ENCODE data around the gene C10orf71.

The C10orf71 gene

DNA sequence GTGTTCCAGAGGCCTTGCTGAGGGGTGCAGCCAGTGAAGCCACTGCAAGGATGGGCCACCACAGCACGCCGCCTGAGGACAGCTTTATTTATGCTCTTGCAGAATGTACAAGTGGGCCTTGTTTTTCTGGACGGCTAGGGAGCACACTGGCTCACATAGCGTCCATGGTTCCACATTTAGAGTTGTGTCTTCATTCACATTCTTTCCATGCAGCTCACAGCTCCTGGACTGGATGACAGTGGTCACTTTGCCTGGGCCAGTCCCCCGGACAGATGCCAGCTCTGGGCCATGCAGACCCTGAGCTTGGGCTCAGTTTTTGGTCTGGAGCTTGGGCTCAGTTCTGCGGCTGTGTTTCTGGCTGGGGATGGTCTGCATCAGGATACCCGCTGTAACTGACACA is 2.6 kb upstream of the C10orf71 start:
- TF ChIP-seq EZH2phosphoT487 (IDR thresholded peaks at IDR 0.05; ENCODE audit: borderline replicate concordance, low read length) (no peak), CTCF (IDR thresholded peaks at IDR 0.05; ENCODE audit: low read depth, low read length, poor library complexity, severe bottlenecking) (no peak)
- H3F3A ChIP-seq (ENCODE audit: control insufficient read depth, insufficient read depth), result no peaks in the 10 kb centered on the region
- H3K4me3 ChIP-seq (ENCODE audit: low read length), result no peak overlapping the region
- no peaks in the 10 kb centered on the region for H4K20me1 ChIP-seq (ENCODE audit: control insufficient read depth, insufficient read depth, low read depth, low read length)
- H3K4me1 ChIP-seq (ENCODE audit: control insufficient read depth, low read length), result peaks cover 19% of the 10 kb centered on the region
- H3K4me2 ChIP-seq (ENCODE audit: low read length), result no peak overlapping the region
- no peaks in the 10 kb centered on the region for H3K9me3 ChIP-seq (ENCODE audit: control insufficient read depth, insufficient read depth, low read length)
- H3K79me2 ChIP-seq (ENCODE audit: control insufficient read depth, low read length), result no peaks in the 10 kb centered on the region
- no peak overlapping the region for H3K27ac ChIP-seq (ENCODE audit: low read depth, low read length)
- no peaks in the 10 kb centered on the region for H3K36me3 ChIP-seq (ENCODE audit: control insufficient read depth, low read length)
- H3K27me3 ChIP-seq (ENCODE audit: control insufficient read depth, low read length), result 0 out of 2 replicates have a peak, but pooled peaks cover 2% of the 10 kb centered on the region
- no peaks in the 10 kb centered on the region for H3K9me2 ChIP-seq (replicated peaks; ENCODE audit: control insufficient read depth, low read length)

DNA sequence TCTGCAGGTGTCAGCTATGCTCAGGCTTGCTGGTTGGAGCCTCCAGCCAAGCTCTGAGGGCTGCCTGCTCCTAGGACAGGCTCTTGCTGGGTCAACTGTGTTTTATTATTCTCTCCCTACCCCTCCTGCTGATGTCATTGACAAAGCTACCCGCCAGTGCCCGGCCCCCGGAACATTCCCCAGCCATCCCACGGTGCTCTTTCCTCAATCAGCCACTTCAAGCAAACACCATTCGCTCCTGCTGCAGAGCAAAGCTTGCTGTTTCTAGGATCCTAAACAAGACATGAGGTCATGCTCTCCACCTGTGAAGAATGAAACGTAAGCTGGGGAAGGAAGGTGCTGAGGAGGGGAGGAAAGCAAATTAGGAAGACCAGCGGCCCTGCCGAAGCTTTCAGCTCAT is 2.1 kb upstream of the C10orf71 start:
- H3K36me3 ChIP-seq (ENCODE audit: control insufficient read depth, low read length), result no peaks in the 10 kb centered on the region
- H3K4me1 ChIP-seq (ENCODE audit: control insufficient read depth, low read length), result peaks cover 19% of the 10 kb centered on the region
- H3K4me3 ChIP-seq (ENCODE audit: low read length), result no peak overlapping the region
- H3K27me3 ChIP-seq (ENCODE audit: control insufficient read depth, low read length), result 0 out of 2 replicates have a peak, but pooled peaks cover 2% of the 10 kb centered on the region
- H3K4me2 ChIP-seq (ENCODE audit: low read length), result no peak overlapping the region
- H3K9me3 ChIP-seq (ENCODE audit: control insufficient read depth, insufficient read depth, low read length), result no peaks in the 10 kb centered on the region
- H3K27ac ChIP-seq (ENCODE audit: low read depth, low read length), result no peak overlapping the region
- H4K20me1 ChIP-seq (ENCODE audit: control insufficient read depth, insufficient read depth, low read depth, low read length), result no peaks in the 10 kb centered on the region
- H3K9me2 ChIP-seq (replicated peaks; ENCODE audit: control insufficient read depth, low read length), result no peaks in the 10 kb centered on the region
- H3F3A ChIP-seq (ENCODE audit: control insufficient read depth, insufficient read depth), result no peaks in the 10 kb centered on the region
- TF ChIP-seq CTCF (IDR thresholded peaks at IDR 0.05; ENCODE audit: low read depth, low read length, poor library complexity, severe bottlenecking), result no peak
- no peak for TF ChIP-seq EZH2phosphoT487 (IDR thresholded peaks at IDR 0.05; ENCODE audit: borderline replicate concordance, low read length)
- H3K79me2 ChIP-seq (ENCODE audit: control insufficient read depth, low read length), result no peaks in the 10 kb centered on the region

DNA sequence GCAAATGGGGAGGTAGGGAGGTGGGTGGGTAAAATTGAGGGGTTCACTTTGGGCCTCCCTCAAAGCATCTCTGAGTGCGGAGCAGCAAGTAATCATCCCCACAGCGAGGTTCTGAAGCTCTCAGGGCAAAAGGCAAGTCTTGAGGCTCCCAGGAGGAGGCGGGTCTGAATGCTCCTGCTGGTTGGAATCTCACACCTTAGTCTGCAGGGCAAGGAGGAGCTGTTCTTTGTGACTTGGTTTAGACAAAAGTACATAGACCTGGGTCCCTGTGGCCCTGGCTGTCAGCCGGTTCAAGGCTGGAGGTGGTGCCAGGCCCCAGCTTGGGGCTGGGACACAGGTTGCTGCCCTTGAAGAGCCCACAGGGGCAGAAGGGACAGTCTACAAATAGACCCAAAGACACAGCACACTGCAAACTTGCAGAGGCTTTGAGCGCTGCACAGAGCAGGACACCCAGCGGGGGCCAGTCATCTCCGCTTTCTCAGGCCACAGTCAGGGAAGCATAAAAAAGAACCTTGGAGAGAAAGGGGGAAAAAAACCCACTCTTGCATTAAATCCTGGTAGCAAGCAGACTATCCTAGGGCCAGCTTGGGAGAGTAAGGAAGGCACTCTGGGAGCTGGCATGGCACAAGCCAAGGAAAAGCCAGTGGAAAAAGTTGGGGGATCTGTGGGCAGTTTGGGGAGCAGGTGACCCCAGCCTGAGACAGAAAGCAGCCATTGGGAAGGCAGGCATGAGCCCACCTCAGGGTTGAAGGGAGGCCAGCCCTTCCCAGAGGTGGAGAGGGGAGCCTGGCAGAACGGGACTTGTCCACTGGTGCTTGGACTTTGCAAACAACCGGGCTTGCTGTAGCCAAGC is 926 bp upstream of the C10orf71 start:
- H3K79me2 ChIP-seq (ENCODE audit: control insufficient read depth, low read length), result no peaks in the 10 kb centered on the region
- H3K9me2 ChIP-seq (replicated peaks; ENCODE audit: control insufficient read depth, low read length), result no peaks in the 10 kb centered on the region
- no peaks in the 10 kb centered on the region for H3K36me3 ChIP-seq (ENCODE audit: control insufficient read depth, low read length)
- no peaks in the 10 kb centered on the region for H4K20me1 ChIP-seq (ENCODE audit: control insufficient read depth, insufficient read depth, low read depth, low read length)
- no peak overlapping the region for H3K4me2 ChIP-seq (ENCODE audit: low read length)
- no peaks in the 10 kb centered on the region for H3F3A ChIP-seq (ENCODE audit: control insufficient read depth, insufficient read depth)
- no peaks in the 10 kb centered on the region for H3K27me3 ChIP-seq (ENCODE audit: control insufficient read depth, low read length)
- TF ChIP-seq CTCF (IDR thresholded peaks at IDR 0.05; ENCODE audit: low read depth, low read length, poor library complexity, severe bottlenecking) (no peak), EZH2phosphoT487 (IDR thresholded peaks at IDR 0.05; ENCODE audit: borderline replicate concordance, low read length) (no peak)
- no peak overlapping the region for H3K27ac ChIP-seq (ENCODE audit: low read depth, low read length)
- no peak overlapping the region for H3K4me3 ChIP-seq (ENCODE audit: low read length)
- H3K4me1 ChIP-seq (ENCODE audit: control insufficient read depth, low read length), result peaks cover 19% of the 10 kb centered on the region
- no peaks in the 10 kb centered on the region for H3K9me3 ChIP-seq (ENCODE audit: control insufficient read depth, insufficient read depth, low read length)

All from DOHH2 (cell line).